Gastrocnemius medialis (tissue), 4 donors: Measurements from ENCODE around the gene LTBP4.

Experiments used
- CTCF ChIP-seq, 5 experiments: fragments of 450-650 bp in 3 of 5; fragments of 200-600 bp in 2 of 5; sonication (generic) in 2 of 5; IDR thresholded peaks in 4 of 5; conservative IDR thresholded peaks in 1 of 5; 1 replicate in 4 of 5; 2 replicates in 1 of 5; pipeline ENCODE4 v1.5.1; 2016 to 2019; ENCODE audit warnings: antibody characterized with exemption in 5 of 5, mild to moderate bottlenecking in 3 of 5, moderate library complexity in 3 of 5
- POLR2A ChIP-seq, 2 donors: fragments of 450-650 bp; IDR thresholded peaks; one replicate each; pipeline ENCODE4 v1.6.1; 2017; ENCODE audit warnings: antibody characterized with exemption in 2 of 2, mild to moderate bottlenecking in 2 of 2, moderate library complexity in 2 of 2

GRCh38 chr19:40630571-40631160 is 29.5 kb downstream of the LTBP4 start:
- TF ChIP-seq POLR2A (IDR thresholded peaks at IDR 0.05) (no peak), CTCF (IDR thresholded peaks at IDR 0.05 in 4 of 5, conservative IDR thresholded peaks at IDR 0.05 in 1 of 5) (no peak)
